Measurements from ENCODE around the gene MRPL41.
"Not testable (repeated sequence)": the region's sequence is repeated elsewhere in the genome, so short reads cannot be mapped to it uniquely, and the experiment has no call there.

Gene MRPL41

GRCh38 chr9:137552022-137552768, 516 bp downstream of the MRPL41 start:
- ATAC-seq (ENCODE audit: insufficient read depth, low read depth), result peak; percentile 22; the same call in 2 of the 3 replicates
- Histone ChIP-seq H2AFZ (ENCODE audit: low read depth, low read length) (peak overlapping the region; percentile 83), H3K4me2 (ENCODE audit: insufficient read depth, low read length) (peak overlapping the region; percentile 71), H3K27me3 (ENCODE audit: insufficient read depth, low read length, poor library complexity) (no peaks in the 10 kb centered on the region), H3K4me1 (ENCODE audit: insufficient read depth, low read length) (peaks cover 17% of the 10 kb centered on the region), H3K9ac (ENCODE audit: low read depth, low read length) (peak overlapping the region; percentile 73), H3K4me3 (ENCODE audit: low read depth in 1 of 2, low read length in 2 of 2) (peak overlapping the region; percentile 70 to 80; a peak in 3 of 4 replicates), H3K79me2 (ENCODE audit: insufficient read depth, low read length) (peaks cover 7% of the 10 kb centered on the region; the same call in 1 of the 2 replicates), H4K20me1 (ENCODE audit: insufficient read depth, low read length) (peaks cover 2% of the 10 kb centered on the region; the same call in 1 of the 2 replicates), H3K36me3 (ENCODE audit: insufficient read depth, low read length) (peaks cover 26% of the 10 kb centered on the region), H3K9me3 (ENCODE audit: insufficient read depth, low read length, severe bottlenecking) (no peaks in the 10 kb centered on the region), H3K27ac (ENCODE audit: low read length) (peak overlapping the region; percentile 57; the same call in 1 of the 2 replicates)
- TF ChIP-seq EZH2 (IDR thresholded peaks at IDR 0.05; ENCODE audit: borderline replicate concordance, low read depth, low read length, severe bottlenecking) (no peak), CTCF (IDR thresholded peaks at IDR 0.05; ENCODE audit: borderline replicate concordance, extremely low read depth, low read length, poor library complexity, severe bottlenecking) (no peak)
- DNase-seq, result peak; percentile 23

- not testable (repeated sequence) for H2AFZ ChIP-seq (ENCODE audit: low read depth, low read length); H3K9ac ChIP-seq (ENCODE audit: low read depth, low read length); H3K27ac ChIP-seq (ENCODE audit: low read length); H3K9me3 ChIP-seq (ENCODE audit: insufficient read depth, low read length, severe bottlenecking); H3K4me2 ChIP-seq (ENCODE audit: insufficient read depth, low read length); H4K20me1 ChIP-seq (ENCODE audit: insufficient read depth, low read length); H3K27me3 ChIP-seq (ENCODE audit: insufficient read depth, low read length, poor library complexity); H3K4me3 ChIP-seq (ENCODE audit: low read depth in 1 of 2, low read length in 2 of 2); ATAC-seq (ENCODE audit: insufficient read depth, low read depth); DNase-seq; H3K79me2 ChIP-seq (ENCODE audit: insufficient read depth, low read length)
- Histone ChIP-seq H3K4me1 (ENCODE audit: insufficient read depth, low read length) (peaks cover 17% of the 10 kb centered on the region), H3K36me3 (ENCODE audit: insufficient read depth, low read length) (peaks cover 35% of the 10 kb centered on the region)
Measured at GRCh38 chr9:137553654-137554053, 2.0 kb downstream of the MRPL41 start.

- TF ChIP-seq CTCF (IDR thresholded peaks at IDR 0.05; ENCODE audit: borderline replicate concordance, extremely low read depth, low read length, poor library complexity, severe bottlenecking) (no peak), EZH2 (IDR thresholded peaks at IDR 0.05; ENCODE audit: borderline replicate concordance, low read depth, low read length, severe bottlenecking) (no peak)
- H3K79me2 ChIP-seq (ENCODE audit: insufficient read depth, low read length), result peaks cover 7% of the 10 kb centered on the region; the same call in 1 of the 2 replicates
- no peaks in the 10 kb centered on the region for H3K27me3 ChIP-seq (ENCODE audit: insufficient read depth, low read length, poor library complexity)
Measured at GRCh38 chr9:137554349-137554748, 2.7 kb downstream of the MRPL41 start.

GRCh38 chr9:137555179-137555578, 3.5 kb downstream of the MRPL41 start:
- no peak for ATAC-seq (ENCODE audit: insufficient read depth, low read depth)
- H3K27me3 ChIP-seq (ENCODE audit: insufficient read depth, low read length, poor library complexity), result no peaks in the 10 kb centered on the region
- DNase-seq, result no peak
- H2AFZ ChIP-seq (ENCODE audit: low read depth, low read length), result no peak overlapping the region
- no peak overlapping the region for H3K9ac ChIP-seq (ENCODE audit: low read depth, low read length)
- no peak overlapping the region for H3K27ac ChIP-seq (ENCODE audit: low read length)
- H3K4me2 ChIP-seq (ENCODE audit: insufficient read depth, low read length), result no peak overlapping the region
- no peak overlapping the region for H3K4me3 ChIP-seq (ENCODE audit: low read depth in 1 of 2, low read length in 2 of 2)
- H3K9me3 ChIP-seq (ENCODE audit: insufficient read depth, low read length, severe bottlenecking), result no peaks in the 10 kb centered on the region
- H3K79me2 ChIP-seq (ENCODE audit: insufficient read depth, low read length), result peaks cover 7% of the 10 kb centered on the region; the same call in 1 of the 2 replicates
- TF ChIP-seq CTCF (IDR thresholded peaks at IDR 0.05; ENCODE audit: borderline replicate concordance, extremely low read depth, low read length, poor library complexity, severe bottlenecking) (no peak), EZH2 (IDR thresholded peaks at IDR 0.05; ENCODE audit: borderline replicate concordance, low read depth, low read length, severe bottlenecking) (no peak)
- H3K4me1 ChIP-seq (ENCODE audit: insufficient read depth, low read length), result peaks cover 17% of the 10 kb centered on the region
- peaks cover 40% of the 10 kb centered on the region for H3K36me3 ChIP-seq (ENCODE audit: insufficient read depth, low read length)
- H4K20me1 ChIP-seq (ENCODE audit: insufficient read depth, low read length), result no peaks in the 10 kb centered on the region

More at GRCh38 chr9:137554349-137554748, 2.7 kb downstream of the MRPL41 start:
- DNase-seq (no peak), ATAC-seq (ENCODE audit: insufficient read depth, low read depth) (no peak)
- H3K27ac ChIP-seq (ENCODE audit: low read length), result no peak overlapping the region
- H3K4me3 ChIP-seq (ENCODE audit: low read depth in 1 of 2, low read length in 2 of 2), result no peak overlapping the region
- no peak overlapping the region for H2AFZ ChIP-seq (ENCODE audit: low read depth, low read length)
- no peaks in the 10 kb centered on the region for H3K9me3 ChIP-seq (ENCODE audit: insufficient read depth, low read length, severe bottlenecking)
- H3K36me3 ChIP-seq (ENCODE audit: insufficient read depth, low read length), result peaks cover 35% of the 10 kb centered on the region
- H4K20me1 ChIP-seq (ENCODE audit: insufficient read depth, low read length), result no peaks in the 10 kb centered on the region
- no peak overlapping the region for H3K9ac ChIP-seq (ENCODE audit: low read depth, low read length)
- no peak overlapping the region for H3K4me2 ChIP-seq (ENCODE audit: insufficient read depth, low read length)
- H3K4me1 ChIP-seq (ENCODE audit: insufficient read depth, low read length), result peaks cover 17% of the 10 kb centered on the region
